Right cardiac atrium (tissue), 5 donors: ENCODE results near the gene SLC13A2. TPM values are rescaled to one million over a fixed set of nuclear protein-coding genes. Genes with fewer than 3 reads are reported as not detected.
A peak's percentile ranks its signal among the peaks of the same experiment; 100 is the strongest.
"Not testable (repeated sequence)": the region's sequence is repeated elsewhere in the genome, so short reads cannot be mapped to it uniquely, and the experiment has no call there.

Source experiments
- ATAC-seq, 2 donors: fragments of 200-7000 bp; cut with Tn5 transposase; one replicate each; pipeline versions ENCODE4 v1.8.0 to v1.9.1; 2020; ENCODE audit warnings: moderate library complexity in 2 of 2, mild to moderate bottlenecking in 1 of 2
- DNase-seq, 3 donors: peaks; one replicate each; pipeline ENCODE4 v3.0.0-alpha.2; 2020
- H3K27ac ChIP-seq: one replicate; pipeline ENCODE4 v1.5.1; 2013; ENCODE audit warnings: mild to moderate bottlenecking, low read length, control low read depth, moderate library complexity
- H3K27me3 ChIP-seq: one replicate; pipeline ENCODE4 v1.6.1; 2013; ENCODE audit not compliant: control insufficient read depth, insufficient read depth
- H3K4me1 ChIP-seq: one replicate; pipeline ENCODE4 v1.6.1; 2013; ENCODE audit warnings: low read length; ENCODE audit not compliant: control insufficient read depth, insufficient read depth
- H3K4me3 ChIP-seq: one replicate; pipeline ENCODE4 v1.5.1; 2013; ENCODE audit warnings: low read length, control low read depth
- H3K9me3 ChIP-seq: one replicate; pipeline ENCODE4 v1.6.1; 2013; ENCODE audit warnings: low read length; ENCODE audit not compliant: control insufficient read depth
- WGBS: extraction: QIAGEN DNeasy Blood & Tissue Kit; methylation state at CpG from one replicate; pipeline ENCODE4 v1.1.7; 2013; 5-methylcytosine and 5-hydroxymethylcytosine counted together
- intact Hi-C, 4 donors: fragments of 100-400 bp; cut with DNase I; formaldehyde crosslinking; loops; one replicate each; pipeline versions ENCODE4 v1.11.0 to v1.14.0; 2022 to 2023
- long read RNA-seq, 4 donors: library from polyadenylated mRNA; unstranded; transcript quantifications; one replicate each; pipeline ENCODE4 v2.0.0, GENCODE V29; 2020 to 2021
- polyA plus RNA-seq: library from polyadenylated mRNA; stranded (reverse); fragments of 200-250 nt; gene quantifications from one replicate; pipeline ENCODE4 v1.2.3, GENCODE V29; 2013
- total RNA-seq, 4 donors: library from RNA; stranded (reverse); fragmentation: NEBNext Ultra II Directional; extraction: Animal tissue kit (Norgen Biotek cat#: 25700); gene quantifications; one replicate each; pipeline ENCODE4 v1.2.1, GENCODE V29; 2021
- donor health status: healthy with polysubstance abuse.
- donor health status: DM: no; HTN: yes; CAD: no.
- donor health status: DM: no; HTN: no; CAD: no.
- donor health status: DM: no; HTN: yes; CAD: no; lungs with severe emphysema.
- donor health status: DM: yes; HTN: yes; CAD: no.

SLC13A2 gene
- not detected for total RNA-seq
- not detected for polyA plus RNA-seq
- long read RNA-seq, donor 1: 0 reads
- long read RNA-seq, donor 2: 0 reads
- long read RNA-seq, donor 3: 0 reads
- long read RNA-seq, donor 4: 0 reads

GRCh38 chr17:28473542-28473941 is at the start of gene SLC13A2:
TSS of gene SLC13A2 (plus strand) at chr17:28473644. CDS start at chr17:28473713, 69 bp downstream.
- 75% methylated on average over 5 of the region's 5 CpGs for WGBS
- DNase-seq: no peak
- Histone ChIP-seq H3K4me3 (no peak within 1 kb of the TSS), H3K4me1 (no peaks in the 10 kb centered on the region), H3K9me3 (no peaks in the 10 kb centered on the region), H3K27me3 (no peaks in the 10 kb centered on the region), H3K27ac (no peak within 1 kb of the TSS)
- ATAC-seq: no peak
- intact Hi-C loops: no loop called here

- intact Hi-C loops: loop anchor here in 1 of 4 donors (10.0 kb wide), 1 partner anchor 60 kb away; no protein-coding TSS in a partner anchor
- ATAC-seq: no peak
- H3K27me3 ChIP-seq: no peaks in the 10 kb centered on the region
- H3K4me3 ChIP-seq: no peak overlapping the region
- H3K9me3 ChIP-seq: no peaks in the 10 kb centered on the region
- DNase-seq: no peak
- no peaks in the 10 kb centered on the region for H3K4me1 ChIP-seq
- WGBS: 82% methylated on average over 13 of the region's 13 CpGs
- no peak overlapping the region for H3K27ac ChIP-seq
Observed at GRCh38 chr17:28425206-28425605, 48.2 kb upstream of the SLC13A2 start.

GRCh38 chr17:28426081-28426519 is 47.3 kb upstream of the SLC13A2 start:
- 78% methylated on average over 9 of the region's 9 CpGs for WGBS
- no peak for DNase-seq
- Histone ChIP-seq H3K4me1 (no peaks in the 10 kb centered on the region), H3K4me3 (no peak overlapping the region), H3K9me3 (no peaks in the 10 kb centered on the region), H3K27me3 (no peaks in the 10 kb centered on the region), H3K27ac (no peak overlapping the region)
- intact Hi-C loops: loop anchor here in 1 of 4 donors (10.0 kb wide), 1 partner anchor 59 kb away; no protein-coding TSS in a partner anchor
- peak; percentile 23 to 26 for ATAC-seq

GRCh38 chr17:28427371-28427770 is 46.1 kb upstream of the SLC13A2 start:
- intact Hi-C loops: loop anchor here in 1 of 4 donors (10.0 kb wide), 1 partner anchor 57 kb away; no protein-coding TSS in a partner anchor
- Histone ChIP-seq H3K9me3 (no peaks in the 10 kb centered on the region), H3K27ac (no peak overlapping the region), H3K4me1 (no peaks in the 10 kb centered on the region), H3K4me3 (no peak overlapping the region), H3K27me3 (no peaks in the 10 kb centered on the region)
- WGBS: 89% methylated on average over 5 of the region's 5 CpGs
- no peak for ATAC-seq
- no peak for DNase-seq

- not testable (repeated sequence) for ATAC-seq, H3K27me3 ChIP-seq, H3K27ac ChIP-seq, H3K4me3 ChIP-seq, DNase-seq, H3K9me3 ChIP-seq, H3K4me1 ChIP-seq
- WGBS: 87% methylated on average over 4 of the region's 4 CpGs
- intact Hi-C loops: loop anchor here in 1 of 4 donors (10.0 kb wide), 1 partner anchor 57 kb away; no protein-coding TSS in a partner anchor
Observed at GRCh38 chr17:28427982-28428381, 45.5 kb upstream of the SLC13A2 start.

GRCh38 chr17:28433721-28434120 is 39.7 kb upstream of the SLC13A2 start:
- Histone ChIP-seq H3K27ac (no peak overlapping the region), H3K27me3 (no peaks in the 10 kb centered on the region), H3K9me3 (no peaks in the 10 kb centered on the region), H3K4me1 (no peaks in the 10 kb centered on the region), H3K4me3 (no peak overlapping the region)
- ATAC-seq (no peak), DNase-seq (no peak)
- WGBS: 66% methylated on average over 1 of the region's 1 CpG
- intact Hi-C loops: no loop called here

GRCh38 chr17:28434326-28434725 is 39.1 kb upstream of the SLC13A2 start:
- H3K9me3 ChIP-seq, intact Hi-C loops, H3K4me1 ChIP-seq, DNase-seq, ATAC-seq, H3K27me3 ChIP-seq, H3K27ac ChIP-seq, H3K4me3 ChIP-seq: not testable (repeated sequence)
- 71% methylated on average over 8 of the region's 8 CpGs for WGBS

GRCh38 chr17:28443901-28444638 is 29.4 kb upstream of the SLC13A2 start:
- intact Hi-C loops: no loop called here
- WGBS: 87% methylated on average over 9 of the region's 9 CpGs
- no peak for DNase-seq
- H3K4me1 ChIP-seq: no peaks in the 10 kb centered on the region
- no peaks in the 10 kb centered on the region for H3K27me3 ChIP-seq
- H3K4me3 ChIP-seq: no peak overlapping the region
- no peaks in the 10 kb centered on the region for H3K9me3 ChIP-seq
- H3K27ac ChIP-seq: no peak overlapping the region
- no peak for ATAC-seq

GRCh38 chr17:28446716-28447395 is 26.6 kb upstream of the SLC13A2 start:
- ATAC-seq: no peak
- no peak for DNase-seq
- no peak overlapping the region for H3K4me3 ChIP-seq
- H3K9me3 ChIP-seq: no peaks in the 10 kb centered on the region
- H3K4me1 ChIP-seq: no peaks in the 10 kb centered on the region
- H3K27ac ChIP-seq: no peak overlapping the region
- intact Hi-C loops: no loop called here
- H3K27me3 ChIP-seq: no peaks in the 10 kb centered on the region
- 86% methylated on average over 8 of the region's 8 CpGs for WGBS

- DNase-seq: no peak
- 67% methylated on average over 5 of the region's 5 CpGs for WGBS
- intact Hi-C loops: no loop called here
Observed at GRCh38 chr17:28447396-28447760, 26.1 kb upstream of the SLC13A2 start.

GRCh38 chr17:28449859-28450258 is 23.6 kb upstream of the SLC13A2 start:
- H3K4me1 ChIP-seq: no peaks in the 10 kb centered on the region
- H3K27ac ChIP-seq: no peak overlapping the region
- ATAC-seq (no peak), DNase-seq (no peak)
- intact Hi-C loops: no loop called here
- WGBS: 88% methylated on average over 1 of the region's 1 CpG
- H3K9me3 ChIP-seq: no peaks in the 10 kb centered on the region
- H3K4me3 ChIP-seq: no peak overlapping the region
- H3K27me3 ChIP-seq: no peaks in the 10 kb centered on the region

More at GRCh38 chr17:28447396-28447760, 26.1 kb upstream of the SLC13A2 start:
- Histone ChIP-seq H3K27ac (no peak overlapping the region), H3K27me3 (no peaks in the 10 kb centered on the region), H3K4me1 (no peaks in the 10 kb centered on the region), H3K4me3 (no peak overlapping the region), H3K9me3 (no peaks in the 10 kb centered on the region)
- no peak for ATAC-seq
